GM12892 (cell line): ENCODE results near the gene GPR61.

Experiments used
- POLR2A ChIP-seq: IDR thresholded peaks from 2 replicates; pipeline ENCODE4 v1.6.1; 2011; ENCODE audit warnings: low read depth, low read length, control low read depth
- TAF1 ChIP-seq: IDR thresholded peaks from 2 replicates; pipeline ENCODE4 v1.6.1; 2011; ENCODE audit warnings: low read depth, mild to moderate bottlenecking, control low read depth, low read length, borderline replicate concordance

DNA sequence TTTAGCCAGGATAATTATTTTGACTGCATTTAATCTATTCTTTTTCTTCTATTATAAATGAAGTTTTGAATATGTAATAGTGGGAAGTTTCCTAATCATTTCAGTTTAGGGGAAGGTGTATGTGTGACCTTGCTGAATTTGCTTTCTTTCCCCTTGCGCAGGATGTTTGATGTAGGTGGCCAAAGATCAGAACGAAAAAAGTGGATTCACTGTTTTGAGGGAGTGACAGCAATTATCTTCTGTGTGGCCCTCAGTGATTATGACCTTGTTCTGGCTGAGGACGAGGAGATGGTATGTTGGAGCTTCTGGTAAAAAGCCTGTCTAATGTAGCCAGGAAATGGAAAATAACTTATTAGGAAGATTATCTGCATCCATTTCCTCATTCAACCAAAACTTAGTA lies 46.4 kb downstream of the GPR61 start:
- TF ChIP-seq TAF1 (no peak), POLR2A (no peak)
